B cell (primary cell): Measurements from ENCODE around the gene OSBPL1A.

Experiments used
- EZH2 ChIP-seq: IDR thresholded peaks from 2 replicates; pipeline ENCODE4 v1.6.1; 2012; ENCODE audit warnings: borderline replicate concordance, low read depth, mild to moderate bottlenecking, moderate library complexity, low read length; ENCODE audit not compliant: insufficient read depth, poor library complexity, severe bottlenecking
- TF ChIP-seq, protein P1 (sequence below): fragments of 200-600 bp; IDR thresholded peaks from one replicate; pipeline ENCODE4 v1.8.0; 2022; ENCODE audit warnings: antibody characterized with exemption, mild to moderate bottlenecking

DNA sequence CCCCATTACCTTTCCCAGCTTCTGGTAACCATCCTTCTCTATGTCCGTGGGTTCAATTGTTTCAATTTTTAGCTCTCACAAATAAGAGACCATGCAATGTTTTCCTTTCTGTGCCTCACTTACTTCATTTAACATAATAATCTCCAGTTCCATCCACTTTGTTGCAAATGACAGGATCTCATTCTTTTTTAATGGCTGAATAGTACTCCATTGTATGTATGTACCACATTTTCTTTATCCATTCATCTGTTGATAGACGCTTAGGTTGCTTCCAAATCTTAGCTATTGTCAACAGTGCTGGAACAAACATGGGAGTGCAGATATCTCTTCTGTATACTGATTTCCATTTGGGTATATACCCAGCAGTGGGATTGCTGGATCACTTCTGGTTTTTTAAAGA, 256.9 kb downstream of the OSBPL1A start:
- TF ChIP-seq, protein P1, sequence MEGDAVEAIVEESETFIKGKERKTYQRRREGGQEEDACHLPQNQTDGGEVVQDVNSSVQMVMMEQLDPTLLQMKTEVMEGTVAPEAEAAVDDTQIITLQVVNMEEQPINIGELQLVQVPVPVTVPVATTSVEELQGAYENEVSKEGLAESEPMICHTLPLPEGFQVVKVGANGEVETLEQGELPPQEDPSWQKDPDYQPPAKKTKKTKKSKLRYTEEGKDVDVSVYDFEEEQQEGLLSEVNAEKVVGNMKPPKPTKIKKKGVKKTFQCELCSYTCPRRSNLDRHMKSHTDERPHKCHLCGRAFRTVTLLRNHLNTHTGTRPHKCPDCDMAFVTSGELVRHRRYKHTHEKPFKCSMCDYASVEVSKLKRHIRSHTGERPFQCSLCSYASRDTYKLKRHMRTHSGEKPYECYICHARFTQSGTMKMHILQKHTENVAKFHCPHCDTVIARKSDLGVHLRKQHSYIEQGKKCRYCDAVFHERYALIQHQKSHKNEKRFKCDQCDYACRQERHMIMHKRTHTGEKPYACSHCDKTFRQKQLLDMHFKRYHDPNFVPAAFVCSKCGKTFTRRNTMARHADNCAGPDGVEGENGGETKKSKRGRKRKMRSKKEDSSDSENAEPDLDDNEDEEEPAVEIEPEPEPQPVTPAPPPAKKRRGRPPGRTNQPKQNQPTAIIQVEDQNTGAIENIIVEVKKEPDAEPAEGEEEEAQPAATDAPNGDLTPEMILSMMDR: no peak
- no peak for TF ChIP-seq EZH2
